Raji (cell line): Measurements from ENCODE around the gene RFX8.

Experiments used
- POLR2A ChIP-seq: IDR thresholded peaks from 2 replicates; pipeline ENCODE4 v1.6.1; 2011; ENCODE audit warnings: low read depth, low read length, control low read depth; ENCODE audit not compliant: insufficient read depth

Gene RFX8

DNA sequence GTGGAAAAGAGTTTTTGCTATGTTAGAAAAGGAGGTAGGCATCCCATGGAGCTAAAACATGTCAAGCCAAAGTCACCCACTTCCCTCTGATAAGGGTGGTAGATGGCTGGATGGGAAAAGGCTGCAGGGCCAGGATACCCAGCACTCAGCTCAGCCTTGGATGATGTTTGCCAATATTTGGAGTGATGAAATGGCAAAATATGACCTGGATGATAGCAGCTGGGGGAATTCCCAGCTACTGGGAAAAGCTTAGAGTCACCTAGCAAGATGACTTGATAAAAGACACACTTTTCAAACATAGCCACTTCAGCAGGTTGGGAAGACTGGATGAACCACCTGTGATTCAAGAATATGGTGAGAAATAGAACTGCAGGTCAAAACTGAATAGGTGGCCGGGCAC, 10.1 kb downstream of the RFX8 start:
- no peak for TF ChIP-seq POLR2A

- no peak for TF ChIP-seq POLR2A
These were observed 10.8 kb downstream of the RFX8 start for GRCh38 chr2:101463911-101464641.

- no peak for TF ChIP-seq POLR2A
These were observed 11.5 kb downstream of the RFX8 start for GRCh38 chr2:101463421-101463820.

- TF ChIP-seq POLR2A = no peak
These were observed 13.5 kb downstream of the RFX8 start for GRCh38 chr2:101461381-101461780.

- no peak for TF ChIP-seq POLR2A
These were observed 23.9 kb downstream of the RFX8 start for GRCh38 chr2:101450965-101451364.

DNA sequence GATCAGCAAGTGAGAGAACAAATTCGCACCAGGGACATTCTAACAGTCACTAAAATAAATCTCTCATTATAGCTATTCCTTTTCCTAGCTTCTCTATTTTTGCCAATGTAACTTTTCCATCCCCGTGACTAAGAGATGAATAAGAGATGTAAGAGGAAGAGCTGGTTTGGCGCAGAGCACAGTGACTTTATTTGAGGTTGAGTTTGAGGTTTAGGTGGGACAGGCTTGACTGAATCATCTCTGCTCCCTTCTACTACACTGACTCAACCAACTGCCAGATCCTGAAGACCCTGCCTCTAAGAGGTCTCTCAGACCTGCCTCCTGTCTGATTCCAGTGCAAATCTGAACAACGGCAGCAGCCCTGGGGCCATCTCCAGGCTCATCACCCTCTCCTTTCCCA, 28.0 kb downstream of the RFX8 start:
- no peak for TF ChIP-seq POLR2A

DNA sequence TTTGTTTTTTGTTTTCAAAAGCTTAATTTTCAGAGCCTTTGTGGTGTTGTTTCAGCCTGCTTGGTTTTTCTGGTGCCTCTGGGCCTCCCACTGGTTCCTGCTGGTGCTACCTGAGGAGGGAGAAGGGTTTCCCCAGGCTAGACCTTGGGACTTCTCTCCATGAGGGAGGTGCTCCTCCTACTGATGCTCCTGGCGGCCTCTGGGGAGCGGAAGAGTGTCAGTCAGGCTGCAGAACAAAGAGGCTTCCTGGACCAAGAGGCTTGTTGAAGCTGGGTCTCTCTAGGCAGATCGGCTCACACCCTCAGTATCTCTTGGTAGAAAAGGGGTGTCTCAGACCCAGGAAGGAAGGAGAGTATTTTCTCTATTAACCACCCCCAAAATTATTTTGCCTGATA, 32.2 kb downstream of the RFX8 start:
- TF ChIP-seq POLR2A = no peak

- TF ChIP-seq POLR2A = no peak
These were observed 32.8 kb downstream of the RFX8 start for GRCh38 chr2:101442042-101442666.

GRCh38 chr2:101440127-101440738, 34.7 kb downstream of the RFX8 start:
- TF ChIP-seq POLR2A = no peak

- TF ChIP-seq POLR2A = no peak
These were observed 35.2 kb downstream of the RFX8 start for GRCh38 chr2:101439716-101440115.

DNA sequence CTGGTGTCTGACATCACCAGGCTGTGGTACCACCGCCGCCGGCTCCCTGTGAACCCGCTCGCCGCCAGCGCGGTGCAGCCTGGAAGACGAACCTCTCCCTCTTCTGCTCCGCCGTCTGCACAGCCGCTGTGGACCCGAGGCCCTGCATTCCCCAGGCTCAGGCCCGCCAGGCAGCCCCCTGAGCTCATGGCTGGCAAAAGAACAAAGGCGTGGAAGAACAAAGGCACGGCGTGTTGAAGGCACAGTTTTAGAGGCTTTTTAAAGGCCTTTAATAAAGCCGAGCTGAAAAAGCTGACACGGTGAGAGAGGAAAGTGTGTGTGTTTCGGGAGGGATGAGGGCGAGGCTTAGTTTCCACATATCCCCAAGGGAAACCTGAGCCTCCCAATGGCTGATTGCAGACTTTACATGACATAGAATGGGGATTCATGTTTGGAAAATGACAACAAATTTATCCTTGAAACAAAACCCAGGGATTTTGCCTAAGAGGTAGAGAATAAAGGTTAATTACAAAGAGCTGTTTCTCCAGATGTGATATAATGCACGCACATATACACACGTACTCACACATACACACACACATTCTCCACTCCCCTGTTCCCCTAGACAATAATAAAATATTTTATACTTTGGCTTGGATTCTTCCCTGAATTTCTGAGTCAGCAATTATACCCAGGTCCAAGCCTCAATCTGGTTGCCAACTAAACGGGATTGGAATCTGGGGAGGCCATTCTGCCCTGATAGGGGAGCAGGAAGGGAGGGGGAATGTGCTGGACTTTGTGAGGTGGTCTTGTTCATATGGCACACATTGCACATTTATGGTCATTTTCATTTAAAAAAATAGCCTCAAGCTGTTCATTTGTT, 39.7 kb downstream of the RFX8 start:
- no peak for TF ChIP-seq POLR2A

DNA sequence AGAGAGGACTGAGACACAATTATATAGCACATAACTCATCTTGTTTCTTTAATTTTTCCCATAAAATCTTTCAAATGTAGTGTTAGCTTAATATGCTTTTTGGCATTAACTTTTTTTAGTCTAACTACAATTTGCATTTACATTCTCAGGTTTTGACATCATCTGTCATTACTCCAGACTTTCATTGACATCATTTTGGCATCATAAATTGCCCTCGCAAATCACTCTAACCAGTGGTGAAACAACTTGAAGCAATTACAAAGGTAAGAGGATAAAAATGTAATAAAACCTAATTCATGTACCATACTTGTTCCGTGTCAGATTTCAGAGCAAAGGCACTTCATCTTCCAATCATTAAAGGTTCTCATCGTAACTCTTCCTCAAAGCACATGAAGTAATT, 41.4 kb downstream of the RFX8 start:
- TF ChIP-seq POLR2A = no peak

GRCh38 chr2:101432411-101433181, 42.3 kb downstream of the RFX8 start:
- TF ChIP-seq POLR2A = no peak

GRCh38 chr2:101431486-101431885, 43.4 kb downstream of the RFX8 start:
- no peak for TF ChIP-seq POLR2A

GRCh38 chr2:101430156-101430555, 44.8 kb downstream of the RFX8 start:
- TF ChIP-seq POLR2A = no peak
